SK-N-MC (cell line): ENCODE measurements around the gene PAN3.

Experiments
- DNase-seq: peaks from one replicate; pipeline ENCODE4 v3.0.0-alpha.2; 2011; ENCODE audit warnings: low read depth, low spot score
- H3K27ac ChIP-seq: fragments of 200-600 bp; sonication (generic); 2 replicates; pipeline ENCODE4 v1.5.1; 2016; ENCODE audit warnings: mixed run types
- H3K36me3 ChIP-seq: fragments of 200-600 bp; sonication (generic); 2 replicates; pipeline ENCODE4 v1.6.1; 2017; ENCODE audit warnings: antibody characterized with exemption, low read length, mixed read lengths; ENCODE audit not compliant: insufficient read depth
- H3K4me3 ChIP-seq: fragments of 200-600 bp; sonication (generic); 2 replicates; pipeline ENCODE4 v1.5.1; 2016
- H3K9ac ChIP-seq: fragments of 200-600 bp; sonication (generic); 2 replicates; pipeline ENCODE4 v1.8.0; 2017; ENCODE audit warnings: mixed run types, mixed read lengths; ENCODE audit not compliant: insufficient read length
- H3K9me3 ChIP-seq: fragments of 200-600 bp; sonication (generic); 2 replicates; pipeline ENCODE4 v1.6.1; 2017; ENCODE audit warnings: low read depth, mild to moderate bottlenecking, antibody characterized with exemption, low read length, moderate library complexity, mixed read lengths
- EZH2 ChIP-seq: fragments of 200-600 bp; sonication (generic); IDR thresholded peaks from one replicate; pipeline ENCODE4 v1.6.1; 2017; ENCODE audit warnings: antibody characterized with exemption
- FOXP2 ChIP-seq: optimal IDR thresholded peaks from 2 replicates; pipeline ENCODE3; 2011; ENCODE audit warnings: mild to moderate bottlenecking, moderate library complexity; ENCODE audit not compliant: insufficient read depth; ENCODE audit errors: extremely low read length, control extremely low read depth
- POLR2AphosphoS5 ChIP-seq: IDR thresholded peaks from 2 replicates; pipeline ENCODE4 v1.6.1; 2012; ENCODE audit warnings: mild to moderate bottlenecking, low read depth, low read length, borderline replicate concordance

The PAN3 gene

GRCh38 chr13:28314879-28315278 is 176.5 kb downstream of the PAN3 start:
- DNase-seq: no peak
- H3K9me3 ChIP-seq: no peaks in the 10 kb centered on the region
- no peak overlapping the region for H3K27ac ChIP-seq
- no peak overlapping the region for H3K4me3 ChIP-seq
- H3K36me3 ChIP-seq: no peaks in the 10 kb centered on the region
- no peak for TF ChIP-seq EZH2
- no peak for TF ChIP-seq FOXP2
- no peak for TF ChIP-seq POLR2AphosphoS5
- H3K9ac ChIP-seq: no peak overlapping the region

GRCh38 chr13:28316129-28316528 is 177.8 kb downstream of the PAN3 start:
- H3K4me3 ChIP-seq: no peak overlapping the region
- peak overlapping the region; percentile 51 for H3K9ac ChIP-seq
- no peaks in the 10 kb centered on the region for H3K9me3 ChIP-seq
- TF ChIP-seq EZH2 (no peak), POLR2AphosphoS5 (peak; percentile 26; the same call in 1 of the 2 replicates)
- no peaks in the 10 kb centered on the region for H3K36me3 ChIP-seq
- no peak overlapping the region for H3K27ac ChIP-seq
- DNase-seq: no peak

- DNase-seq: no peak
- TF ChIP-seq EZH2 (no peak), FOXP2 (no peak), POLR2AphosphoS5 (no peak)
- Histone ChIP-seq H3K36me3 (no peaks in the 10 kb centered on the region), H3K9ac (no peak overlapping the region), H3K27ac (no peak overlapping the region), H3K9me3 (no peaks in the 10 kb centered on the region), H3K4me3 (no peak overlapping the region)
Observed at GRCh38 chr13:28316836-28317235, 178.5 kb downstream of the PAN3 start.

GRCh38 chr13:28318496-28318895 is 180.2 kb downstream of the PAN3 start:
- no peak overlapping the region for H3K27ac ChIP-seq
- no peaks in the 10 kb centered on the region for H3K36me3 ChIP-seq
- DNase-seq: no peak
- TF ChIP-seq EZH2 (no peak), POLR2AphosphoS5 (no peak), FOXP2 (no peak)
- H3K4me3 ChIP-seq: no peak overlapping the region
- H3K9ac ChIP-seq: no peak overlapping the region
- H3K9me3 ChIP-seq: no peaks in the 10 kb centered on the region

- TF ChIP-seq POLR2AphosphoS5: no peak
- H3K36me3 ChIP-seq: no peaks in the 10 kb centered on the region
- no peak overlapping the region for H3K9ac ChIP-seq
- no peak overlapping the region for H3K27ac ChIP-seq
- H3K4me3 ChIP-seq: no peak overlapping the region
- DNase-seq: no peak
- no peaks in the 10 kb centered on the region for H3K9me3 ChIP-seq
Observed at GRCh38 chr13:28319528-28319927, 181.2 kb downstream of the PAN3 start.

- TF ChIP-seq FOXP2: no peak
- no peak for TF ChIP-seq POLR2AphosphoS5
- TF ChIP-seq EZH2: no peak
- no peaks in the 10 kb centered on the region for H3K9me3 ChIP-seq
- DNase-seq: no peak
- H3K4me3 ChIP-seq: no peak overlapping the region
- no peak overlapping the region for H3K9ac ChIP-seq
- no peak overlapping the region for H3K27ac ChIP-seq
- no peaks in the 10 kb centered on the region for H3K36me3 ChIP-seq
Observed at GRCh38 chr13:28320209-28320608, 181.9 kb downstream of the PAN3 start.

- Histone ChIP-seq H3K9me3 (no peaks in the 10 kb centered on the region), H3K9ac (no peak overlapping the region), H3K36me3 (no peaks in the 10 kb centered on the region), H3K27ac (no peak overlapping the region), H3K4me3 (no peak overlapping the region)
- TF ChIP-seq EZH2 (no peak), FOXP2 (no peak), POLR2AphosphoS5 (no peak)
- DNase-seq: no peak
Observed at GRCh38 chr13:28320884-28321574, 182.7 kb downstream of the PAN3 start.

- DNase-seq: no peak
- TF ChIP-seq EZH2 (no peak), FOXP2 (no peak), POLR2AphosphoS5 (no peak)
- H3K27ac ChIP-seq: no peak overlapping the region
Observed at GRCh38 chr13:28321756-28322155, 183.4 kb downstream of the PAN3 start.

More at GRCh38 chr13:28321756-28322155, 183.4 kb downstream of the PAN3 start:
- H3K9me3 ChIP-seq: no peaks in the 10 kb centered on the region
- H3K36me3 ChIP-seq: no peaks in the 10 kb centered on the region
- H3K9ac ChIP-seq: no peak overlapping the region
- no peak overlapping the region for H3K4me3 ChIP-seq
